Mesenteric fat pad (tissue), 1 donor: ENCODE data around the gene HS3ST2. TPM values are rescaled to one million over a fixed set of nuclear protein-coding genes. Genes with fewer than 3 reads are reported as not detected.
"Not testable (repeated sequence)": the region's sequence is repeated elsewhere in the genome, so short reads cannot be mapped to it uniquely, and the experiment has no call there.

Source experiments
- DNase-seq: peaks from one replicate; pipeline ENCODE4 v3.0.0-alpha.2; 2020; ENCODE audit warnings: low spot score
- total RNA-seq: library from RNA; stranded (reverse); fragmentation: NEBNext Ultra II Directional; extraction: Animal tissue kit (Norgen Biotek cat#: 25700); gene quantifications from one replicate; pipeline ENCODE4 v1.2.1, GENCODE V29; 2021
- donor health status: DM: yes; HTN: yes; CAD: no.

Gene HS3ST2
- total RNA-seq, 1 donor from 2014 or later = 14.4 TPM

DNA sequence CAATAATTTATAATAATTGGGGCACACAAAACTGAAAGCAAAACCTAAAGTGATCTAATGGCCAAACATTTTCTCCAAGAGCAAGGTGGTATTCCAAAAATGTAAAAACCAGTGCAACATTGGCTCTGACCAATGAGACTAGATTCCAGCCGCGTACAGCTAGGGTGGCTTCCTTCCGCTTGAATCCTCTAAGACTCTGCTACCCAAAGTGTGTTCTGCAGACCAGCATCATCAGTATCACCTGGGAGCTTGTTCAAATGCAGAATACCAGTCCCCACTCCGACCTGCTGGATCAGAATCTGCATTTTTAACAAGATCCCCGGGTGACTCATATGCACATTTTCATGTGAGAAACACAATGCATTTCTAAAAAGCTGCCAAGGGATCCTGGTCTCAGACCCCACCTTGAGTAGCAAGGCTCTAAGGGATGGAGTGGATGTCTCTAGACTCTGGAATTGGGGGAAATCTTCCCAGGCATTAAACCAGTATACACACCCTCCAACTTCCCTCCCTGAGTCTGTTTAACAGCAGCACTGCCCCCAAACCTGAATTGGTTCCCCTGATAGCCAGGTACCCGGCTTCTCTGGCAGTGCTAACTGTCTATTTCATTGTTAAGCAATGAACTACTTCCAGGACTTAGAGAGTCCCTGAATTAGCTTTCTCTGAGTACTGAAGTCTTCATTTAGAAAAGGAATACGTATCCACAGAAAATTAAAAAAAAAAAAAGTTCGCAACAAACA lies 118.2 kb downstream of the HS3ST2 start:
- DNase-seq = no peak

DNA sequence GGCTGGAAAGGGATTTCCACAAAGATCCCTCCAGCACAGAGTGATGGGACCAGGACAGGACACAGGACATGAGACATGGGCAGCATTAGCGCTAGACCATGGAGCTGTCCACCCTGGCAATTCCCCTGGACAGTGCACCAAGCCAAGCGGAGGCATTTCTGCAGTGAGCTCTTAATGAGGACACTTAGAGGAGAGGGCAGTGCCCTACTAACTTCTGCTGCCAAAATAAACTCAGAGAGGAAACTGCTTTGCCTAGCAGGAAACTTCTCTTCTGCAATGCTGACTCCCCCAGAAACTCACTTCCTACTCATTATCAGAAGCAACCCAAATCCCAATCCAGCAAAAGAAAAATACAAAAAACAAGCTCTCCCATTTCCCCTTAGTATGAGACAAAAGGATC lies 119.2 kb downstream of the HS3ST2 start:
- DNase-seq = no peak

DNA sequence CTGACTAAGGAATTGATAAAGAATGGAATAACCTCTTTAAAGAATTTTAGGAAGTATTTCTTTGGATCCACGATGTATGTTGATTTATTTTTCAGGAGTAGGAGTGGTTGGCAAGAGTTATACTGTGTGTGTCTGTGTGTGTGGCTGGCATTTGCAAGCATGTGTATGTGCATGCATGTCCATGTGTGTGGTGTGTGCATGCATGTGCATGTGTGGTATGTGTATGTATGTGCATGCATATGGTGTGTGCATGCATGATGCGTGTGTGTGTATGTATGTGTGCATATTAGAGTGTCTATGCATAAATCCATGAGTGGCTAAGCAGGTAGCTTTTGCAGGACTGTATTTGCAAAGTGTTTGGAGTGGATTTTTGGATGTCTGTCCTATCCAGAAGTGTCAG lies 120.8 kb downstream of the HS3ST2 start:
- DNase-seq = no peak

DNA sequence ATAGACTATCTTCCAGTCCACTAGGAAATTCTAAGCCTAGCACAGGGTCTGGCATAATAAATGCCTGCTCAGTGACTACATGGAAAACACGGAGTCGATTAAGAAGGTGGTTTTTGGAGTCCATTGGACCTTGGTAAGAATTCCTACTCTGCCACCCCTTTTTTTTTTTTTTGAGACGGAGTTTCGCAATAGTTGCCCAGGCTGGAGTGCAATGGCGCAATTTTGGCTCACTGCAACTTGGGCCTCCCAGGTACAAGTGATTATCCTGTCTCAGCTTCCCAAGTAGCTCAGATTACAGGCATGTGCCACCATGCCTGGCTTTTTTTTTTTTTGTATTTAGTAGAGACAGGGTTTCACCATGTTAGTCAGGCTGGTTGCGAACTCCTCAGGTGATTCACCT lies 123.2 kb downstream of the HS3ST2 start:
- no peak for DNase-seq

DNA sequence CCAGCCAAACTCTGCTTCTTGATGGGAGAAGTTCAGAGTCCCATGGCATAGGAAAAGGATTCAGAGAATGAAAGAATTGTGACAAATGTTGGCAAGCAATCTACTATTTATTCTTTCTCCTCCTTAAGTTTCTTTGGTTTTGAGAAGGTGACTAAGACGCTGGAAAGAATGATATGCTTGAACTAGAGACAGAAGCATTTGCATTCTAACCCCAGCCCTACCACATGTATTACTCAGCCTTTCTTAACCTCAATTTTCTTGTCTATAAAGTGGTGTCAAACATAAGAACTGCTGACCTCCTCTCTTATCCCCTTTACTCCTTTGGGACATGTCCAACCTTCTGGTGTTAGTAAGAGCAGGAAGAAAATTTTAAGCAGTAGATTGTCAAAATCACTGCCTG lies 124.7 kb downstream of the HS3ST2 start:
- no peak for DNase-seq

DNA sequence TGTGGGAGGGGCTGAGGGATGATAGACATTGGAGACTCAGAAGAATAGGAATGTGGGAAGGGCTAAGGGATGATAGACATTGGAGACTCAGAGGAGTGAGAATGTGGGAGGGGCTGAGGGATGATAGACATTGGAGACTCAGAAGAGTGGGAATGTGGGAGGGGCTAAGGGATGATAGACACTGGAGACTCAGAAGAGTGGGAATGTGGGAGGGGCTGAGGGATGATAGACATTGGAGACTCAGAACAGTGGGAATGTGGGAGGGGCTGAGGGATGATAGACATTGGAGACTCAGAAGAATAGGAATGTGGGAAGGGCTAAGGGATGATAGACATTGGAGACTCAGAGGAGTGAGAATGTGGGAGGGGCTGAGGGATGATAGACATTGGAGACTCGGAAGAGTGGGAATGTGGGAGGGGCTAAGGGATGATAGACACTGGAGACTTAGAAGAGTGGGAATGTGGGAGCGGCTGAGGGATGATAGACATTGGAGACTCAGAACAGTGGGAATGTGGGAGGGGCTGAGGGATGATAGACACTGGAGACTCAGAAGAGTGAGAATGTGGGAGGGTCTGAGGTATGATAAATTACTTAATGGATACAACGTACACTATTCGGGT lies 125.9 kb downstream of the HS3ST2 start:
- not testable (repeated sequence) for DNase-seq

DNA sequence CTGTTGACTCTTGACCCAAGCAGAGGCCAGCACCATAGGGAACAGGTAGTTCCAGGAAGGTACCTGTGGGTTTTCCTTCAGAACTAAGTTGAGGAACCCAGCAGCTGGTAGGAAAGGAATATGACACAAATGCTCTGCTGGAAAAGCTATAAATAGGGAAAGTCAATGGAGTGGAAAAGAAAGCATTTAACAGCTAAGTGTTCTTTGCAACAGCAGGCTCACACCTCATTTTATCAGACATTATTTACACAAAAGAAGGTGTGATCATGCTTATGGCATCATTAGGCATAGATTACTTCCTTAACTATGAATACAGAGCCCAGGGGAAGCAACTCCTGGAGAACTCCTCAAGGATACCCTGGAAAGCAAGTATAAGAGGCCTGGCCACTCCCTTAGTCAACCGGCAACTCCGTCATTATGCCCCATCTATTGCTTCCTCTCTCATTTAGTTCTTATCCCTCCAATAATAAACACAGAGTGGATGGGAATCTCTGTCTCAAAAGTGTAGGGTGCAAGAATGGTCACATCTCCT lies 128.1 kb downstream of the HS3ST2 start:
- DNase-seq = no peak

DNA sequence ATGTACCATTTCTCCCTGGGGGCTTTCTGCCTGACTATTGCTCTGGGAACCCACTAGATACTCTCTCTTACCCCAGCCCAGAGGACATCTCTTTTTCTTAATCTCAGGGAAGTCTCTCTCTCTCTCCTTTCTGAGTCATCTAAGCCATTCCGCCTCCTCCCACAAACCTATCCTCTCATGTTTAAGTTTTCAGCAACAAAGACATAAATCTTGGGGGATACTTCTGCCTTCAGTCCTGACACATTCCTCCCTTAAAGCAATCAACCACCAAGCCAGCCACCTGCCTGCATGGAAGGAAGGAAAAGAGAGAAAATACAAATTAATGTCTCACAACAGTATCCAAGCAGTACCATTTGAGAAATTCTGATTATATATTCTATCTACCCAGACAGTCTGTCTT lies 128.8 kb downstream of the HS3ST2 start:
- no peak for DNase-seq

DNA sequence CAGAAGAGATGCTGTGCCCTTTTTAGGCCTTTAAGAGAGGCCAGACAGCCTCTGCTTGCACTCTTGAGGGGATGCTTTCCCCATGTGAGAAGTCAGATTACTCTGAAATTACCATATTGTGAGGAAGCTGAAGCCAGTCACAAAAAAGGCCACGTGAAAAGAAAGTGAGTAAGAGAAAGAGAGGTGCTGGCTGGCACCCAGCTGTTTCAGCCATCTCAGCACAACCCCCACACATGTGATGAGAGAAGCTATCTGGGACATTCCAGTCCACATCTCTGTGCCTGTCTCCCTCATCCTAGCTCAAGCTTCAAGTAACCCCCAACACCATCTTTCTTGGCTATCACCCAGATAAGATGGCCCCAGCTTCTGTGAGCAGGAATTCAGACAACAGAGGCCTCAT lies 131.4 kb downstream of the HS3ST2 start:
- DNase-seq = no peak

DNA sequence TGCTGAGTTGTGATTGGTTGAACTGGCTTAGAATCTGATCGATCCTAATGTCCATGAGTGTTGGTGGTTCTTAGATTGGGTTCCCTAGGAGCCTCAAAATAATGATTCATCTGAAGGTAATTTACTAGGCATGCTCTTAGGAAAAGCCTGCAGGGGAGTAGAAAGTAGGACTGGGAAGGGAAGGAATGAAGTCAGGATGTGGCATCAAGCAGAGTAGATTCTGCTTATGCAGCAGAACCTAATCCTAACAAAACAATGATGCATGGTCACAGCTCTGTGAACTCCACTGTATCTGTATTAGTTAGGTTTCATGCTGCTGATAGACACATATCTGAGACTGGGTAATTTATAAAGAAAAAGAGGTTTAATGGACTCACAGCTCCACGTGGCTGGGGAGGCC lies 132.5 kb downstream of the HS3ST2 start:
- DNase-seq = no peak

DNA sequence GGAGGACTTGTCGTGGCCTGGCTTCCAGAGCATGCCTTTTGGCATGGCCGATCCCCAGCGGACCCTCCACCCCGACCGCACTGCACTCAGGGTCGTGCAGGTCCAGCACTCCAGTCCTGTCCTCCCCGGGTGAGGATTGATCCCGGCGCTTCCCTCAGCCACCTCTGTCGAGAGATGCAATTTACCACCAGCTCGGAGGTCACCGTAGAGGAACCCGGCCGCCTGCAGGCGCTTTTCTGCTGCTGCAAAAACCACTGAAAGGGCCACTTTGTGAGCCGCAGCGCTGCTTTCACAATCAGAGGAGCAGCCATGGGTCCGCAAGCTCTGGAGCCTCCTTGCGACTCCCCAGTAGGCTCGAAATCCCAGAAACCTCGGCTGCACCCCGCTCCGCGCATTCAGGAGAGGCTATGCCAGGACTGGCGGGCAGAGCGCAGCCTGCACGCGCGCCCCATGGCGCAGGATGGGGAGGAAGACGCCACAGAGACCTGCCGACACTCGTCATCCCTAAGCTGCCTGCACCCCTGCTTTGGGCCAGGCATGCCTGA lies 134.2 kb downstream of the HS3ST2 start:
- DNase-seq = no peak

DNA sequence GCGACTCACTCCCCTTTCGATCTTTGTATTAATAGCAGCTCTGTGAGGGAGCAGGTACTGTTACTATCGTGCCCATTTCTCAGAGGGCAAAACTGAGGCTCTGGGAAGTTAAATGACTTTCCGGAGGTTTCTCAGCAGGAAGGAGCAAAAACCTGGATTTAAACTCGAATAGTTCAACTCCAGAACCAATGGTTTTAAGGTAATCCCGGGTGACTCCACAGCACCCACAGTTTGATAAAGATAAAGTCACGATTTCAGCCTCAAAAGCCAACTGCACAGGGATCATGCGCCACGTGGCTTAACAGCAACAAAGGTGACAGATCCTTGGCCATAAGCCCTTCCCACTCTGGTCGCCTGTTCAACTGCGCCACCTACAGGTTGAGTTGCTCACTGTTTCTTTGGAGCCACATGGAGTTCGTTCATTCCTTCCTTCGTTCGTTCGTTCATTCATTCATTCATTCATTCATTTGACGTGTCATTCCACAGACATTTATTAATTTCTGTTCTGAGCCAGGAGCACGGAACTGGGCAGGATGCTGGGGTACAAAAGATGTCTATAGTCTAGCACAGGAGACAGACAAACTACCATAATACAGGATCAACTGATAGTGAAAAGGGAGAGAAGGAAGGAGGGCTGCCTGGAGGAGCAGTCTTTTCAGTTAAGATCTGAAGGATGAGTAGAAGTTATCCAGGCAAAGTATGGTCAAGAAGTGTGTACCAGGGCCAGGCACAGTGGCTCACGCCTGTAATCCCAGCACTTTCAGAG lies 134.8 kb downstream of the HS3ST2 start:
- DNase-seq = no peak

DNA sequence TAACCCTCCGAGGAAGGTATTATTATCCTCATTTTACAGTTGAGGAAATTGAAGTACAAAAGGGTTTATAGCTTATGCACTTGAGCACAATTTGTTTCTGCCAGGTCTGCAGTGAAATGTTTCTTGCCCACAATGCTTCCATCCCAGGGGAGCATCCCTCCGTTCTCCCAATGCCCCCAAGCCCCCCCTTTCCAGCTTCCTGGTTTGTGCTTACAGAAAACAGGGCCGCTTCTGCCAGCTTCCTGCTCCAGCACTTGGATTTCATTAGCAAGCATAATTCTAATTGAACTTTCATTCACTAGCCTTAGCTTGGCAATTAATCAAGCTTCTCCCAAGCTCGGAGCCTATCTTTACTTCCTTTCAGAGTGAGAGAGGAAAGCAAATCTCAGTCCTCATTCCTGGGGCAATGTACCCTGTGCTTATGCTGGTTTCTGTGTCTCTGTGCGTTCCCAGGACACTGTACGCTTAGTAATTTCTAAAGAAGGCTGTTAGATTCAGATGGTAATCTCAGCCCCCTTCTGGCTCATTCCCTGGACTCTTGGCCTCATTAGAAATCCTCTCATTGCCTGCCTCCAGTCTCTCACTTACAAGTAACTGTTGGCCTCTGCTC lies 141.6 kb downstream of the HS3ST2 start:
- DNase-seq = no peak

DNA sequence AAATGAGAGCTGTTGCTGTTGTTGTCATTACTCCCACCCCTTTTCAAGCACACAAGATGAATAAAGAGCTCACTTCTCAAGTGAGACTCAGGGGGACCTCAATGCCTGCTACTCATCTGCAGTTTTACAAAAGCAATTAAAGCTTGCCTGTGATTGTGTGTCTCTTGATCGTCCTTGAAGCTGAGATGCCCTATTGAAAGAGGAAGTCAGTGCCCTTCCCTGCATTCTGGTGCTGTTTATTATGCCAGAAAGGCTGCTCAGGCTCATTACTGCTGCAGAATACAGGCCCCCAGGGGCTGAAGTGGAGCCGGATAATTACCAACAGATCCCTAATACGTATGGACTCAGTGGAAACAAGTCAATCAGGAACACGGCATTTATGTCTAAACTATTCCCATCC lies 147.2 kb downstream of the HS3ST2 start:
- no peak for DNase-seq

DNA sequence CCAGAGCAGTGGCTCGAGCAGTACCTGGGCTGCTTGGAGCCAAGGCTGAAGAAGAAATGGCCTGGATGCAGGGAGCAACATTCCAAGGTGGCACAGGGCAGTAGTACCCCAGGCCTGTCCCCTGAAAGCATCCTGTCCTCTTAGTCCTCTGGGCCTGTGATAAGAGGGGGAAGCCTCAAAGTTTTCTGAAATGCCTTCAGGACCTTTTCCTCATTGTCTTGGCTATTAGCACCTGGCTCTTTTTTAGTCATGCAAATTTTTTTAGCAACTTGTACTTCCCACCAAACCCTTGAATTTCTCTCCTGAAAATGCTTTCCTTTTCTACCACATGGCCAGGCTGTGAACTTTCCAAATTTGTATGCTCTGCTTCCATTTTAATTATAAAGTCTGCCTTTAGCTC lies 148.9 kb downstream of the HS3ST2 start:
- no peak for DNase-seq
